NCI-H2107 treated with DMSO at 0.1 percent for 48 hours (cell line): Measurements from ENCODE around the gene TSC22D1.

Experiments
- DNase-seq: peaks from one replicate; lab custom pipeline; 2025; ENCODE audit not compliant: unreplicated experiment; lab: John Stamatoyannopoulos, UW

The TSC22D1 gene

GRCh38 chr13:44388427-44389059 is 187.6 kb downstream of the TSC22D1 start:
- no peak for DNase-seq

DNA sequence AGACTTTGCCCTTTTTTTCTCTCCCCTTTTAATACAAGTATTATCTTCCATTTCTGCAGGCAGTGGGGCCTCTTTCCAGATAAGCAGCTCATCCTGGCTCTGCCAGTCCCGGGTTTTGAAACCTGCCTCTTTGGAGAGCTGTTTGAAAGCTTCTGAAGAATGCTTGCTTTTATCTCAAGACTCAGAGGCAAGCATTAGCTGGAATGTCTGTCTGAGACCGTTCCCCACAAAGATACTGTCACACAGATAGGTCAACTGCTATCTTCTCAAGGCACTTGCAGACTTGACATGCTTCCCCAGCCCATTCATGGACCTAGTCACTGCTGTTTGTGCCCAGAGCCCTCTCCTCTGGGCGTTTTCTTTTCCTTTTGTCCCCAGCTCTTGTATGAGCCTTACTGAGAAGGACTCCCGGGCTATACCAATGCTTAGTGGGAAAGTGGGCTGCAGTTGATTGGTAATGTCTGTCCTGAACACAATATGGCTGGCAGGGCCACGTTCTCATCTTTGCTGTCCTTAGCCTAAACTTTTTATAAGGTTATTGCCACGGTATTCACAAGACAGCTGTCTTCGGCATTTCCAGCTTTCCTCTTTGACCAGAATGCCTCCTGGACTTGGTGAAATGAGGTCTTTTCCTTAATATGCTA is 189.1 kb downstream of the TSC22D1 start:
- DNase-seq: no peak

DNA sequence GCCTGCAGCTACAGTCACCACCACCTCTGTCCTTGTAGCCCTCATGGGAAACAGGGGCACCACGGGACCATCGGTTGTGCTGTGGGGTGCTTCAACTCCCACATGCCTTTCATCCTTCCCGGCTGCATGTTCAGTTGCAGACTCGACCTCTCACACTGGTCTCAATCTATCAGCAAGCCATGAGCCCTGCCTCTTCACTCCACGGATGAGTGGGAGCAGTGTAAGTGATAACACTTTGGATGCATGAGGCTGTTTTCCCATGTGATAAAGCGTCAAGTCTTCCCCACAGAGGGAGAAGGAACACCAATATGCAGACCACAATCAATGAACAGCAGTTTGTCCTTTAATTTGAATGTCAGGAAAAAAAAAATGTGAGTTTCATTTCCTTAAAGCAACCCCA is 190.3 kb downstream of the TSC22D1 start:
- no peak for DNase-seq

DNA sequence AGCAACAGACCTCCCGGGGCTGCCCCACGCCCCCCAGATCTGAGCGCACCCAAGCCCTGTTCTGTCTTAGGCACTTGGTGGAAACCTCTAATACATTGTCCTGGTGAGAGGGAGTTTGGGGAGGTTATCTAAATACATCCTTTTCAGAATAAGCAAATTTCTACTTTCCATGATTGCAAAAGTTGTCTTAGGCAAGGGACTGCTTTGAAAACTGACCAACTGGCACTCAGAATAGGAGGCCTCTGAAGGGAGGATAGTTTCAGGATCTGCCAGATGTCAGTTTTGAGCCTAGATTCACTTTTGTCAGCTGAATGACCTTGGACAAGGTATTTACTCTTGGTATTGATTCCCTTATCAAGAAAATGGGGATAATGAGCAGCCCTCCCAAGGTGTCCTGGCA is 190.7 kb downstream of the TSC22D1 start:
- no peak for DNase-seq

- no peak for DNase-seq
Observed at GRCh38 chr13:44384778-44385177, 191.4 kb downstream of the TSC22D1 start.

GRCh38 chr13:44383945-44384344 is 192.2 kb downstream of the TSC22D1 start:
- DNase-seq: no peak

- DNase-seq: no peak
Observed at GRCh38 chr13:44382635-44383145, 193.4 kb downstream of the TSC22D1 start.
